SK-N-SH treated with all-trans-retinoic acid at 6 μM for 48 hours (cell line): ENCODE measurements around the gene ZFP36.

Experiments used
- ATAC-seq: fragments of 200-7000 bp; cut with Tn5 transposase; 3 replicates; pipeline ENCODE4 v1.9.1; 2020; ENCODE audit warnings: mild to moderate bottlenecking, moderate library complexity
- ARNTL ChIP-seq: fragments of 450-650 bp; formaldehyde crosslinking; IDR thresholded peaks from 2 replicates; pipeline ENCODE4 v1.5.0; 2020; ENCODE audit warnings: low read depth, mild to moderate bottlenecking, moderate library complexity, borderline replicate concordance
- BACH2 ChIP-seq: fragments of 250-450 bp; sonication (Bioruptor Pico); IDR thresholded peaks from 2 replicates; pipeline ENCODE4 v1.9.0; 2021; ENCODE audit warnings: mild to moderate bottlenecking, borderline replicate concordance
- CSDC2 ChIP-seq: fragments of 250-450 bp; sonication (Bioruptor Pico); IDR thresholded peaks from 2 replicates; pipeline ENCODE4 v1.5.0; 2020; ENCODE audit warnings: mild to moderate bottlenecking, moderate library complexity
- ESRRG ChIP-seq: fragments of 250-450 bp; sonication (Bioruptor Pico); IDR thresholded peaks from 2 replicates; pipeline ENCODE4 v1.6.1; 2021; ENCODE audit warnings: mild to moderate bottlenecking
- GLIS3 ChIP-seq: fragments of 250-450 bp; sonication (Bioruptor Pico); IDR thresholded peaks from 2 replicates; pipeline ENCODE4 v1.5.0; 2020; ENCODE audit warnings: mild to moderate bottlenecking, moderate library complexity
- OSR1 ChIP-seq: fragments of 250-450 bp; sonication (Bioruptor Pico); IDR thresholded peaks from 2 replicates; pipeline ENCODE4 v1.8.0; 2022; ENCODE audit warnings: moderate library complexity, mild to moderate bottlenecking, inconsistent platforms
- PPARA ChIP-seq: fragments of 250-450 bp; sonication (Bioruptor Pico); IDR thresholded peaks from 2 replicates; pipeline ENCODE4 v1.5.0; 2020; ENCODE audit warnings: mild to moderate bottlenecking, borderline replicate concordance
- RARB ChIP-seq: fragments of 250-450 bp; sonication (Bioruptor Pico); IDR thresholded peaks from 2 replicates; pipeline ENCODE4 v1.8.0; 2021; ENCODE audit warnings: mild to moderate bottlenecking, moderate library complexity
- TCF4 ChIP-seq: fragments of 250-450 bp; sonication (Bioruptor Pico); IDR thresholded peaks from 2 replicates; pipeline ENCODE4 v1.8.0; 2021; ENCODE audit warnings: mild to moderate bottlenecking, moderate library complexity, borderline replicate concordance
- TOX ChIP-seq: fragments of 250-450 bp; sonication (Bioruptor Pico); IDR thresholded peaks from 2 replicates; pipeline ENCODE4 v1.8.0; 2021; ENCODE audit warnings: mild to moderate bottlenecking, moderate library complexity, borderline replicate concordance
- ZC3H10 ChIP-seq: fragments of 250-450 bp; sonication (Bioruptor Pico); IDR thresholded peaks from 2 replicates; pipeline ENCODE4 v1.5.1; 2021; ENCODE audit warnings: mild to moderate bottlenecking, moderate library complexity
- ZFP3 ChIP-seq: fragments of 250-450 bp; sonication (Bioruptor Pico); IDR thresholded peaks from 2 replicates; pipeline ENCODE4 v1.5.0; 2020; ENCODE audit warnings: mild to moderate bottlenecking, moderate library complexity
- ZFP30 ChIP-seq: fragments of 450-650 bp; formaldehyde crosslinking; IDR thresholded peaks from 2 replicates; pipeline ENCODE4 v1.5.0; 2022; ENCODE audit warnings: mild to moderate bottlenecking, moderate library complexity
- ZNF565 ChIP-seq: fragments of 450-650 bp; formaldehyde crosslinking; conservative IDR thresholded peaks from 2 replicates; pipeline ENCODE4 v1.5.0; 2020; ENCODE audit warnings: low read depth, mild to moderate bottlenecking, moderate library complexity
- ZNF70 ChIP-seq: fragments of 450-650 bp; formaldehyde crosslinking; IDR thresholded peaks from 2 replicates; pipeline ENCODE4 v1.5.0; 2020; ENCODE audit warnings: mild to moderate bottlenecking, moderate library complexity
- ZNF8 ChIP-seq: fragments of 450-650 bp; formaldehyde crosslinking; IDR thresholded peaks from 2 replicates; pipeline ENCODE4 v1.5.0; 2020; ENCODE audit warnings: mild to moderate bottlenecking, moderate library complexity
- TF ChIP-seq, protein P1 (sequence below): fragments of 250-450 bp; sonication (Bioruptor Pico); IDR thresholded peaks from 2 replicates; pipeline ENCODE4 v1.5.1; 2020; ENCODE audit warnings: low read depth, mild to moderate bottlenecking, moderate library complexity
- TF ChIP-seq, protein P2 (sequence below): fragments of 250-450 bp; sonication (Bioruptor Pico); IDR thresholded peaks from 2 replicates; pipeline ENCODE4 v1.5.1; 2021; ENCODE audit warnings: mild to moderate bottlenecking, moderate library complexity
- TF ChIP-seq, protein P3 (sequence below): fragments of 250-450 bp; sonication (Bioruptor Pico); IDR thresholded peaks from 2 replicates; pipeline ENCODE4 v1.8.0; 2021; ENCODE audit warnings: low read depth, mild to moderate bottlenecking, moderate library complexity, borderline replicate concordance
- TF ChIP-seq, protein P4 (sequence below): fragments of 250-450 bp; sonication (Bioruptor Pico); IDR thresholded peaks from 2 replicates; pipeline ENCODE4 v1.5.0; 2020; ENCODE audit warnings: mild to moderate bottlenecking, moderate library complexity
- TF ChIP-seq, protein P5 (sequence below): fragments of 250-450 bp; sonication (Bioruptor Pico); IDR thresholded peaks from 2 replicates; pipeline ENCODE4 v1.8.0; 2020; ENCODE audit warnings: mild to moderate bottlenecking, moderate library complexity, borderline replicate concordance

The ZFP36 gene

DNA sequence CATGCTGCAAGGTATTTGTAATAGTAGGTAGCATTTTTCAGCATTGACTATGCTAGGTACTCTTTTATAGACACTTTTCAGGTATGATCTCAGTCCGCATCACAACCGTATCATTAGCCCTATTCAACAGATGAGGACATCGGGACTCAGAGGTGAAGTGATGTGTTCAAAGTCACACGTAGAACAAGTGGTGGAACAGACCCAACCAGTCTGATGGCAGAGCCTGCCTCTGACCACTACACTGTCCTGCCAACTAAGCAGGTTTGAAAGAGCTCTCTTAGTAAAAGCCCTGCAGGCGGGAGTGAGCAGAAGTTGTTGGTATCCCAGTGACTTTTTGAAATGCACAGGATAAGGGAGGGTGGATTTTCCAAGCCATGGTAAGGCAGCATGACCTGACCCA is 35.9 kb upstream of the ZFP36 start:
- TF ChIP-seq ARNTL (CRISPR knock-in tag): no peak
- no peak for TF ChIP-seq ZNF565 (CRISPR knock-in tag)
- TF ChIP-seq, protein P1, sequence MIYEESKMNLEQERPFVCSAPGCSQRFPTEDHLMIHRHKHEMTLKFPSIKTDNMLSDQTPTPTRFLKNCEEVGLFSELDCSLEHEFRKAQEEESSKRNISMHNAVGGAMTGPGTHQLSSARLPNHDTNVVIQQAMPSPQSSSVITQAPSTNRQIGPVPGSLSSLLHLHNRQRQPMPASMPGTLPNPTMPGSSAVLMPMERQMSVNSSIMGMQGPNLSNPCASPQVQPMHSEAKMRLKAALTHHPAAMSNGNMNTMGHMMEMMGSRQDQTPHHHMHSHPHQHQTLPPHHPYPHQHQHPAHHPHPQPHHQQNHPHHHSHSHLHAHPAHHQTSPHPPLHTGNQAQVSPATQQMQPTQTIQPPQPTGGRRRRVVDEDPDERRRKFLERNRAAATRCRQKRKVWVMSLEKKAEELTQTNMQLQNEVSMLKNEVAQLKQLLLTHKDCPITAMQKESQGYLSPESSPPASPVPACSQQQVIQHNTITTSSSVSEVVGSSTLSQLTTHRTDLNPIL (CRISPR knock-in tag): no peak
- TF ChIP-seq, protein P2, sequence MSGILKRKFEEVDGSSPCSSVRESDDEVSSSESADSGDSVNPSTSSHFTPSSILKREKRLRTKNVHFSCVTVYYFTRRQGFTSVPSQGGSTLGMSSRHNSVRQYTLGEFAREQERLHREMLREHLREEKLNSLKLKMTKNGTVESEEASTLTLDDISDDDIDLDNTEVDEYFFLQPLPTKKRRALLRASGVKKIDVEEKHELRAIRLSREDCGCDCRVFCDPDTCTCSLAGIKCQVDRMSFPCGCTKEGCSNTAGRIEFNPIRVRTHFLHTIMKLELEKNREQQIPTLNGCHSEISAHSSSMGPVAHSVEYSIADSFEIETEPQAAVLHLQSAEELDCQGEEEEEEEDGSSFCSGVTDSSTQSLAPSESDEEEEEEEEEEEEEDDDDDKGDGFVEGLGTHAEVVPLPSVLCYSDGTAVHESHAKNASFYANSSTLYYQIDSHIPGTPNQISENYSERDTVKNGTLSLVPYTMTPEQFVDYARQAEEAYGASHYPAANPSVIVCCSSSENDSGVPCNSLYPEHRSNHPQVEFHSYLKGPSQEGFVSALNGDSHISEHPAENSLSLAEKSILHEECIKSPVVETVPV: no peak
- ATAC-seq: no peak

DNA sequence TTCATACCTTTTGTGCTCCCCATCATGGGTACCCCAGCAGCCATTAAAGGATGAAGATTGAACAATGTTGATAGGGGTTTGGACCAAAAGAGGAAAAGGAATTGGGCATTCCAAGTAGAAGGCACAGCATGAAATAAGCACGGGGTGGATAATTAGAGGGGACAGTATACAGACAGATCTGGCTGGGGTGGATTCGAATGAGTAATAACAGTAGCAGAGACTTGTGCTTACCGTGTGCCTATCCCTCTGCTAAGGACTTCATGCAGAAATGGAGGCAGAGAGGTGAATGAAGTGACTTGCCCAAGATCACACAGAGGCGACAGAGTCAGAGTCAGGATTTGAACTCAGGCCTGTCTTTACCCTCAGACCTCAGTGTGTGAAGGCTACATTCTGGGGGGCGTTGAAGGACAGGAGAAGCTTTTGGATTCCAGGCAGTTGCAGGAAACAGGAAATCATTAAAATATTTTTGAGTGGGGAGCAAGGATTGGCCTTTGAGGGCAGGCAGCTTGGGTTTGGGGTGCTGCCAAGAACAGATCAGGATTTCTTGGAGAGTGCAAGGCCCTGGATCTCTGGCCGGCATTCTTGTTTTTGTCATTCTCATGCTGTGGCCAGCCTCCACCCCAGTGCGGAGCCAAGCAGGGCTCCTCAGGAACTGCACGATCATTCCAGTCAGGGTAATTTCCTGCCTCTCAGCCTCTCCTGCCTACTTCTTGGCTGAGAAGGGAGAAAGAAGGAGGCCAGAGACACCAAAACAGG is 34.4 kb upstream of the ZFP36 start:
- ATAC-seq: peak; percentile 94
- no peak for TF ChIP-seq GLIS3 (CRISPR knock-in tag)
- no peak for TF ChIP-seq ZFP30 (CRISPR knock-in tag)
- TF ChIP-seq, protein P3, sequence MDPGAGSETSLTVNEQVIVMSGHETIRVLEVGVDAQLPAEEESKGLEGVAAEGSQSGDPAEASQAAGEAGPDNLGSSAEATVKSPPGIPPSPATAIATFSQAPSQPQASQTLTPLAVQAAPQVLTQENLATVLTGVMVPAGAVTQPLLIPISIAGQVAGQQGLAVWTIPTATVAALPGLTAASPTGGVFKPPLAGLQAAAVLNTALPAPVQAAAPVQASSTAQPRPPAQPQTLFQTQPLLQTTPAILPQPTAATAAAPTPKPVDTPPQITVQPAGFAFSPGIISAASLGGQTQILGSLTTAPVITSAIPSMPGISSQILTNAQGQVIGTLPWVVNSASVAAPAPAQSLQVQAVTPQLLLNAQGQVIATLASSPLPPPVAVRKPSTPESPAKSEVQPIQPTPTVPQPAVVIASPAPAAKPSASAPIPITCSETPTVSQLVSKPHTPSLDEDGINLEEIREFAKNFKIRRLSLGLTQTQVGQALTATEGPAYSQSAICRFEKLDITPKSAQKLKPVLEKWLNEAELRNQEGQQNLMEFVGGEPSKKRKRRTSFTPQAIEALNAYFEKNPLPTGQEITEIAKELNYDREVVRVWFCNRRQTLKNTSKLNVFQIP (CRISPR knock-in tag): no peak
- TF ChIP-seq PPARA (CRISPR knock-in tag): no peak

DNA sequence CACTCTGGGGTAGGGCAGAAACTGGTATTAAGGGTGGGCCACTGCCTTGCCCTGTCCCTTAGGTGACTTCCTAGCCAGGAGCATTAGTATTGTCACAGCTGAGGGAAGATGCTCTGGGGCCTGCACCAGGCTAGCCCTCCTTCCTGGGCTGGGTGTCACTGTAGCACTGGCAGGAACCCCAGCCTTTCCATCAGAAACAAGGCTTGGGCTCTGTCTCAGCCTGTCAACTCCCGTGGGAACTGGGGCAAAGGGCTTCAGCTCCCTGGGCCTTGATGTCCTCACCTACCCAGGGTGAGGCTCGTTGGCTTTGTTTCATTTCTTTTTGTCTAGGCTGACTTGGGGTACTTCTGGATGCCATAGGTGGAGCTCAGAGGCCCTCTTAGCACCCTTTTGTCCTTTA is 33.7 kb upstream of the ZFP36 start:
- TF ChIP-seq ZFP30 (CRISPR knock-in tag): no peak
- TF ChIP-seq TOX (CRISPR knock-in tag): no peak
- TF ChIP-seq, protein P4, sequence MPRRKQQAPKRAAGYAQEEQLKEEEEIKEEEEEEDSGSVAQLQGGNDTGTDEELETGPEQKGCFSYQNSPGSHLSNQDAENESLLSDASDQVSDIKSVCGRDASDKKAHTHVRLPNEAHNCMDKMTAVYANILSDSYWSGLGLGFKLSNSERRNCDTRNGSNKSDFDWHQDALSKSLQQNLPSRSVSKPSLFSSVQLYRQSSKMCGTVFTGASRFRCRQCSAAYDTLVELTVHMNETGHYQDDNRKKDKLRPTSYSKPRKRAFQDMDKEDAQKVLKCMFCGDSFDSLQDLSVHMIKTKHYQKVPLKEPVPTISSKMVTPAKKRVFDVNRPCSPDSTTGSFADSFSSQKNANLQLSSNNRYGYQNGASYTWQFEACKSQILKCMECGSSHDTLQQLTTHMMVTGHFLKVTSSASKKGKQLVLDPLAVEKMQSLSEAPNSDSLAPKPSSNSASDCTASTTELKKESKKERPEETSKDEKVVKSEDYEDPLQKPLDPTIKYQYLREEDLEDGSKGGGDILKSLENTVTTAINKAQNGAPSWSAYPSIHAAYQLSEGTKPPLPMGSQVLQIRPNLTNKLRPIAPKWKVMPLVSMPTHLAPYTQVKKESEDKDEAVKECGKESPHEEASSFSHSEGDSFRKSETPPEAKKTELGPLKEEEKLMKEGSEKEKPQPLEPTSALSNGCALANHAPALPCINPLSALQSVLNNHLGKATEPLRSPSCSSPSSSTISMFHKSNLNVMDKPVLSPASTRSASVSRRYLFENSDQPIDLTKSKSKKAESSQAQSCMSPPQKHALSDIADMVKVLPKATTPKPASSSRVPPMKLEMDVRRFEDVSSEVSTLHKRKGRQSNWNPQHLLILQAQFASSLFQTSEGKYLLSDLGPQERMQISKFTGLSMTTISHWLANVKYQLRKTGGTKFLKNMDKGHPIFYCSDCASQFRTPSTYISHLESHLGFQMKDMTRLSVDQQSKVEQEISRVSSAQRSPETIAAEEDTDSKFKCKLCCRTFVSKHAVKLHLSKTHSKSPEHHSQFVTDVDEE (CRISPR knock-in tag): no peak
- no peak for TF ChIP-seq BACH2 (CRISPR knock-in tag)
- TF ChIP-seq TCF4: no peak
- TF ChIP-seq RARB: no peak
- ATAC-seq: no peak

DNA sequence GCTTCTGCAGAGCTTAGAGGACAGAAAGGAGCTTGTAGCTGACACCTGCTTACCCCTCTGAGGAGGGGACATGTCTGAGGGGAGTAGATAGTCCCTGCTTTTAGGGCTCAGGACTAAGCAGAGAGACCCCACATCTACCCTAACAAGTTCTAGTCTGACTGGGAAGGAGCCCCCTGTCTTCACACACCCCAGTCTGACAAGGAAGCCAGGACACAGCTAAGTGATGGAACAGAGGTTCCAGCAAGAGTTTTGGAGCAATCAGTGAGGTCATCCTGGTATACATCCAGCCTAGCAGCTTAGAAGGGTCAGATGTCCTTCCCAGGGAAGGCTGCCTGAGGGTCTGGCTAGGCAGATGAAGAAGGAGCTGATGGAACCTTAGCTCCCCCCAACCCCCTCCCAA is 30.7 kb upstream of the ZFP36 start:
- ATAC-seq: no peak
- TF ChIP-seq ZNF70 (CRISPR knock-in tag) (no peak), CSDC2 (CRISPR knock-in tag) (no peak), ZFP30 (CRISPR knock-in tag) (no peak), ZNF8 (no peak), ESRRG (no peak), TCF4 (no peak), ARNTL (CRISPR knock-in tag) (no peak), ZC3H10 (no peak), OSR1 (CRISPR knock-in tag) (no peak), RARB (no peak), ZFP3 (CRISPR knock-in tag) (no peak), ZNF565 (CRISPR knock-in tag) (no peak)
- TF ChIP-seq, protein P4 (CRISPR knock-in tag): no peak
- TF ChIP-seq, protein P5, sequence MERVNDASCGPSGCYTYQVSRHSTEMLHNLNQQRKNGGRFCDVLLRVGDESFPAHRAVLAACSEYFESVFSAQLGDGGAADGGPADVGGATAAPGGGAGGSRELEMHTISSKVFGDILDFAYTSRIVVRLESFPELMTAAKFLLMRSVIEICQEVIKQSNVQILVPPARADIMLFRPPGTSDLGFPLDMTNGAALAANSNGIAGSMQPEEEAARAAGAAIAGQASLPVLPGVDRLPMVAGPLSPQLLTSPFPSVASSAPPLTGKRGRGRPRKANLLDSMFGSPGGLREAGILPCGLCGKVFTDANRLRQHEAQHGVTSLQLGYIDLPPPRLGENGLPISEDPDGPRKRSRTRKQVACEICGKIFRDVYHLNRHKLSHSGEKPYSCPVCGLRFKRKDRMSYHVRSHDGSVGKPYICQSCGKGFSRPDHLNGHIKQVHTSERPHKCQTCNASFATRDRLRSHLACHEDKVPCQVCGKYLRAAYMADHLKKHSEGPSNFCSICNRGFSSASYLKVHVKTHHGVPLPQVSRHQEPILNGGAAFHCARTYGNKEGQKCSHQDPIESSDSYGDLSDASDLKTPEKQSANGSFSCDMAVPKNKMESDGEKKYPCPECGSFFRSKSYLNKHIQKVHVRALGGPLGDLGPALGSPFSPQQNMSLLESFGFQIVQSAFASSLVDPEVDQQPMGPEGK (CRISPR knock-in tag): no peak
